22Rv1 (cell line): ENCODE measurements around the gene RYR2.

ENCODE experiments used
- H3K27ac ChIP-seq: fragments of 450-650 bp; 2 replicates; pipeline ENCODE4 v1.5.1; 2017
- ZFX ChIP-seq: fragments of 450-650 bp; IDR thresholded peaks from 2 replicates; pipeline ENCODE4 v1.6.1; 2017; ENCODE audit warnings: antibody characterized with exemption, borderline replicate concordance
- TF ChIP-seq, protein P1 (sequence below): fragments of 450-650 bp; IDR thresholded peaks from 2 replicates; pipeline ENCODE4 v1.5.1; 2017; ENCODE audit warnings: mild to moderate bottlenecking

RYR2 gene

DNA sequence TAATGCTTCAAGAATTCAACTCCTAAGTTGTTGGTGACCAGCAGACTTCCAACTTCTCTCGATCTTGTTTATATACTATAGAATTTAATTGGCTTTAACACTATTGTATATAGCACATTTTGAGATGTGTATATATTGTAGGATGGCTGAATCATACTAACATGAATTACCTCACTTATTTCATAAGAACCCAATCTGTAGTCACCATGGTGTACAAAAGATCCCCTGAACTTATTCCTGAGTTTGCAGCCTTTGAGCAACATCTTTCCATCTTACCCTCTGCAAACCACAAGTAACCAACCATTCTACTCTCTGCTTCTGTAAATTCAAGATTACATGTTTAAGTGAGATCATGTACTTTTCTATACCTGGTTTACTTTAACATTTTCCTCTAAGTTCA is 836.4 kb downstream of the RYR2 start:
- no peak overlapping the region for H3K27ac ChIP-seq
- no peak for TF ChIP-seq ZFX
- TF ChIP-seq, protein P1, sequence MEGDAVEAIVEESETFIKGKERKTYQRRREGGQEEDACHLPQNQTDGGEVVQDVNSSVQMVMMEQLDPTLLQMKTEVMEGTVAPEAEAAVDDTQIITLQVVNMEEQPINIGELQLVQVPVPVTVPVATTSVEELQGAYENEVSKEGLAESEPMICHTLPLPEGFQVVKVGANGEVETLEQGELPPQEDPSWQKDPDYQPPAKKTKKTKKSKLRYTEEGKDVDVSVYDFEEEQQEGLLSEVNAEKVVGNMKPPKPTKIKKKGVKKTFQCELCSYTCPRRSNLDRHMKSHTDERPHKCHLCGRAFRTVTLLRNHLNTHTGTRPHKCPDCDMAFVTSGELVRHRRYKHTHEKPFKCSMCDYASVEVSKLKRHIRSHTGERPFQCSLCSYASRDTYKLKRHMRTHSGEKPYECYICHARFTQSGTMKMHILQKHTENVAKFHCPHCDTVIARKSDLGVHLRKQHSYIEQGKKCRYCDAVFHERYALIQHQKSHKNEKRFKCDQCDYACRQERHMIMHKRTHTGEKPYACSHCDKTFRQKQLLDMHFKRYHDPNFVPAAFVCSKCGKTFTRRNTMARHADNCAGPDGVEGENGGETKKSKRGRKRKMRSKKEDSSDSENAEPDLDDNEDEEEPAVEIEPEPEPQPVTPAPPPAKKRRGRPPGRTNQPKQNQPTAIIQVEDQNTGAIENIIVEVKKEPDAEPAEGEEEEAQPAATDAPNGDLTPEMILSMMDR: no peak

DNA sequence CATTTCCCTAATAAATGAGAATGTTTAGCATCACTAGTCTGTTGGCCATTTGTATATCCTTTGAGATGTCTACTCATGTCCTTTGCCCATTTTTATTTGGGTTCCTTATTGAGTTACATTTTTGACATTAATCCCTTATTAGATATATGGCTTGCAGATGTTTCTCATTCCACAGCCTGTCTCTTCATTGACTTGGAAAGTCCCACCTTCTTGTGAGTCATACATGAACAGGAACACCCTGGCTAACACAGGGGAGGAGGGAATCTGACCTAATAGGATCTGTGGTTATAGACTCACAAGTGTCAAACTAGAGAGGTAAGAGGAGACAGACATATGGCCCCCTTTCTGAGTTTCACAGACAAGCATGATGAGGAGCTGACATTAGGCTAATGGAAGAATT is 837.2 kb downstream of the RYR2 start:
- no peak overlapping the region for H3K27ac ChIP-seq
- TF ChIP-seq, protein P1: no peak
